ENCODE data around the gene TMEM266. TPM values are rescaled to one million over a fixed set of nuclear protein-coding genes. Genes with fewer than 3 reads are reported as not detected.

Gene TMEM266
- total RNA-seq, 2 experiments from 2014 or later = 0.11 TPM; not detected in 1

GRCh38 chr15:76208084-76208785 is 148.4 kb downstream of the TMEM266 start:
- Mint-ChIP-seq H3K27me3 (no peaks in the 10 kb centered on the region), H3K9me3 (no peaks in the 10 kb centered on the region), H3K27ac (no peak overlapping the region), H3K4me3 (no peak overlapping the region), H3K36me3 (ENCODE audit: low read depth) (peaks cover 5% of the 10 kb centered on the region), H3K4me1 (ENCODE audit: low read depth) (peaks cover 8% of the 10 kb centered on the region)
- CTCF ChIA-PET = interaction anchor here (1.5 to 3.7 kb wide), 2 partner anchors 17 to 18 kb away, joined by 7 to 16 read pairs; no protein-coding TSS in a partner anchor
- POLR2A ChIA-PET = no interaction called here
- DNase-seq (no peak), ATAC-seq (no peak)
- TF ChIP-seq, protein P1, sequence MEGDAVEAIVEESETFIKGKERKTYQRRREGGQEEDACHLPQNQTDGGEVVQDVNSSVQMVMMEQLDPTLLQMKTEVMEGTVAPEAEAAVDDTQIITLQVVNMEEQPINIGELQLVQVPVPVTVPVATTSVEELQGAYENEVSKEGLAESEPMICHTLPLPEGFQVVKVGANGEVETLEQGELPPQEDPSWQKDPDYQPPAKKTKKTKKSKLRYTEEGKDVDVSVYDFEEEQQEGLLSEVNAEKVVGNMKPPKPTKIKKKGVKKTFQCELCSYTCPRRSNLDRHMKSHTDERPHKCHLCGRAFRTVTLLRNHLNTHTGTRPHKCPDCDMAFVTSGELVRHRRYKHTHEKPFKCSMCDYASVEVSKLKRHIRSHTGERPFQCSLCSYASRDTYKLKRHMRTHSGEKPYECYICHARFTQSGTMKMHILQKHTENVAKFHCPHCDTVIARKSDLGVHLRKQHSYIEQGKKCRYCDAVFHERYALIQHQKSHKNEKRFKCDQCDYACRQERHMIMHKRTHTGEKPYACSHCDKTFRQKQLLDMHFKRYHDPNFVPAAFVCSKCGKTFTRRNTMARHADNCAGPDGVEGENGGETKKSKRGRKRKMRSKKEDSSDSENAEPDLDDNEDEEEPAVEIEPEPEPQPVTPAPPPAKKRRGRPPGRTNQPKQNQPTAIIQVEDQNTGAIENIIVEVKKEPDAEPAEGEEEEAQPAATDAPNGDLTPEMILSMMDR (IDR thresholded peaks at IDR 0.05) = no peak
- intact Hi-C loops (cut with micrococcal nuclease) = no loop called here

DNA sequence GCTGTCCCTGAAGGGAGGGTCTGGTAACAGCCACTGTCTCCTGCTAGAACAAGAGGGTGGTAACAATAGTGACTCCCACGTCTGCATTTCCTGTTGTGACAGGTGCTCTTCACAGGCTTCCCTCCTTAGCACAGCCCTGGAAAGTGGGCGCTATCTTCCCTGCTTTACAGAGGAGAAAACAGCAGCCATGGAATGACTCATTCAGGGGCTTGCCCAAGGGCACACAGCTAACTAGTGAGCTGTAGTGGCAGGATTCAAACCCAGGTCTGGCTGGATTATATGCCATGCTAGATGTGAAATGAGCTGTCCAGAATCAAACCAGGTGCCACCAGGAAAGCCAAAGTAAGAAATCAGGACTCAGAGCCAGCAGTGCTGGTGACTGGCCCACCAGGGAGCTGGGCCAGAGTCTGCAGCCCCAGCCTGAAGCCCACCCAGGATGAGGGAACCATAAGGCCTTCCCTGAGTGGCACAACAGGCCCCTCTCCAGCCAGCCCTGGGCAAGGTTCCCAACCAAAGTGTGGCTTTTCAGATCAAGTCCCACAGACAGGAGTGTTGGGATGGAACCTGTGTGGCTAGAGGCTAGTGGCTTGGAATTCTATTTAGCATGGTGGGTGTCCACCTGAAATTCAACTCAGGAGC is 149.1 kb downstream of the TMEM266 start:
- POLR2A ChIA-PET = interaction anchor here (0.6 kb wide), 1 partner anchor 135 kb away, joined by 3 read pairs; no protein-coding TSS in a partner anchor
- ATAC-seq = no peak

DNA sequence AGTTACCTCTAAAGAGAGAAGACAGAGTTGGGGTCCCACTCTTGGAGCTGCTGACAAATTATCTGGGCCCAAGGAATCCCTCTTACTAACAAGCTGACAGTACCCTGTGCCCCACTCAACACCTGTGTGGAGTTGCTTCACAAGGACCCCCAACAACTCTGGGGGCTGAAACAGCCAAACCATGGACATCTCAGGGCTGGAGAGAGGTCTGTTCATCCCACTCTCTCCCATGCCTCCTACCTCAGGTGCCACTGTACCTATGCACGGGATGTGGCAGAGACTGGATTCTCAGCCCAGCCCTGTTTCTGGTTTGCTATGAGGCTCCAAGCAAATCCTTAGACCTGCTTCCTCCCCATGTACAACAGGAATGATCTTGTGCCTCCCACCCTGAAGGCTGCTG is 149.7 kb downstream of the TMEM266 start:
- Mint-ChIP-seq H3K9me3 (no peaks in the 10 kb centered on the region), H3K4me1 (ENCODE audit: low read depth) (peaks cover 8% of the 10 kb centered on the region), H3K27ac (no peak overlapping the region), H3K27me3 (no peaks in the 10 kb centered on the region), H3K36me3 (ENCODE audit: low read depth) (peaks cover 5% of the 10 kb centered on the region), H3K4me3 (no peak overlapping the region)
- ChIA-PET POLR2A (interaction anchor here (0.6 kb wide), 1 partner anchor 135 kb away, joined by 3 read pairs; no protein-coding TSS in a partner anchor), CTCF (interaction anchor here (1.0 to 1.5 kb wide), 3 partner anchors 13 to 20 kb away, joined by 3 to 7 read pairs (median 3); no protein-coding TSS in a partner anchor)
- DNase-seq = no peak
- TF ChIP-seq, protein P1 (IDR thresholded peaks at IDR 0.05) = no peak
- intact Hi-C loops (cut with micrococcal nuclease) = no loop called here
- ATAC-seq = no peak

More for the DNA sequence above, 149.1 kb downstream of the TMEM266 start:
- TF ChIP-seq, protein P1 (IDR thresholded peaks at IDR 0.05) = no peak
- CTCF ChIA-PET = interaction anchor here (1.5 kb wide), 1 partner anchor 18 kb away, joined by 7 read pairs; no protein-coding TSS in a partner anchor
- peaks cover 8% of the 10 kb centered on the region for H3K4me1 Mint-ChIP-seq (ENCODE audit: low read depth)
- intact Hi-C loops (cut with micrococcal nuclease) = no loop called here
- no peaks in the 10 kb centered on the region for H3K9me3 Mint-ChIP-seq
- no peak overlapping the region for H3K4me3 Mint-ChIP-seq
- no peaks in the 10 kb centered on the region for H3K27me3 Mint-ChIP-seq
- no peak overlapping the region for H3K27ac Mint-ChIP-seq
- peak; percentile 13 for DNase-seq
- H3K36me3 Mint-ChIP-seq (ENCODE audit: low read depth) = peaks cover 5% of the 10 kb centered on the region

GRCh38 chr15:76209942-76210341 is 150.2 kb downstream of the TMEM266 start:
- TF ChIP-seq, protein P1 (IDR thresholded peaks at IDR 0.05) = no peak
- peak; percentile 12 for DNase-seq
- intact Hi-C loops (cut with micrococcal nuclease) = no loop called here
- peaks cover 8% of the 10 kb centered on the region for H3K4me1 Mint-ChIP-seq (ENCODE audit: low read depth)
- no peaks in the 10 kb centered on the region for H3K27me3 Mint-ChIP-seq
- ChIA-PET POLR2A (no interaction called here), CTCF (interaction anchor here (1.0 to 1.5 kb wide), 3 partner anchors 13 to 19 kb away, joined by 3 to 7 read pairs (median 3); no protein-coding TSS in a partner anchor)
- H3K27ac Mint-ChIP-seq = no peak overlapping the region
- peaks cover 5% of the 10 kb centered on the region for H3K36me3 Mint-ChIP-seq (ENCODE audit: low read depth)
- peak; percentile 49 for ATAC-seq
- no peak overlapping the region for H3K4me3 Mint-ChIP-seq
- no peaks in the 10 kb centered on the region for H3K9me3 Mint-ChIP-seq

DNA sequence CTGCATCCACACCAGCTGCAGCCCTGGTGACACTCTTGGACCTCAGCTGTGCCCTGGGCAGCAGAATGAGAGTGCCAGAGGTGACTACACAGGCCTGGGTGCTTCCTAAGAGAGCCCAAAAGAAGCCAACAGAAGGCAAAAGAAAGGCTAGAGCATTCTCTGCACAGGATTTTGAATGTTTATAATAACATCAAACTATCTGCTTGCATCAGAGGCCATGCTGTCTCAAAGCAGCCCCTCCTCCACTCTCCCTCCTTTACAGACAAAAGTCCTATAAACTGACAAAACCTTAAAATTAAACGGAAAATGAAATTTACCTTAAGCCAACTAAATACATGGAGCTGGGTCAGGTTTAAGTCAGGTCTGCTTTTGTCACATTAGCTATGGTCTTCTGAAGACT is 155.8 kb downstream of the TMEM266 start:
- no peaks in the 10 kb centered on the region for H3K9me3 Mint-ChIP-seq
- no peak overlapping the region for H3K4me3 Mint-ChIP-seq
- no peak for ATAC-seq
- CTCF ChIA-PET = interaction anchor here (1.0 kb wide), 1 partner anchor 24 kb away, joined by 6 read pairs; no protein-coding TSS in a partner anchor
- H3K27me3 Mint-ChIP-seq = no peaks in the 10 kb centered on the region
- POLR2A ChIA-PET = no interaction called here
- DNase-seq = no peak
- no peak overlapping the region for H3K27ac Mint-ChIP-seq
- peaks cover 25% of the 10 kb centered on the region for H3K36me3 Mint-ChIP-seq (ENCODE audit: low read depth)
- intact Hi-C loops (cut with micrococcal nuclease) = no loop called here
- H3K4me1 Mint-ChIP-seq (ENCODE audit: low read depth) = no peaks in the 10 kb centered on the region
- TF ChIP-seq, protein P1 (IDR thresholded peaks at IDR 0.05) = no peak
